Measurements from ENCODE around the gene TMOD1.

DNA sequence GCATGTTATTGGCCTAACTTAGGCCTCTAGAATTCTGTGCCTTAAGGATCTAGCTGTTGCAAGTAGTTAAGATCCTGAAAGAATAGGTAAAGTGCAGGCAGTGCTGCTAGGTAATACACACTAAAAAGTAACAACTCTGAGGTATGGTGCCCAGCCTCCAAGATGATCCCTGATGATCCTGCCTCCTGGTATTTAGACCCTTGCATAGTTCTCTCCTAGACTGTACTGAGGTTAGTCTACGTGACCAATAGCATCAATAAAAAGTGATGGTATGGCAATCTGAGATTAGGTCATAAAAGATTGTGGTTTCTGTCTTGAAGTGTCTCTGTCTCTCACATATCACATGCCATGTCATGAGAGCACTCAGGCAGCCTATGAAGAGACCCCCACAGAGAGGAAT, 122.5 kb downstream of the TMOD1 start:
- TF ChIP-seq, protein P1, sequence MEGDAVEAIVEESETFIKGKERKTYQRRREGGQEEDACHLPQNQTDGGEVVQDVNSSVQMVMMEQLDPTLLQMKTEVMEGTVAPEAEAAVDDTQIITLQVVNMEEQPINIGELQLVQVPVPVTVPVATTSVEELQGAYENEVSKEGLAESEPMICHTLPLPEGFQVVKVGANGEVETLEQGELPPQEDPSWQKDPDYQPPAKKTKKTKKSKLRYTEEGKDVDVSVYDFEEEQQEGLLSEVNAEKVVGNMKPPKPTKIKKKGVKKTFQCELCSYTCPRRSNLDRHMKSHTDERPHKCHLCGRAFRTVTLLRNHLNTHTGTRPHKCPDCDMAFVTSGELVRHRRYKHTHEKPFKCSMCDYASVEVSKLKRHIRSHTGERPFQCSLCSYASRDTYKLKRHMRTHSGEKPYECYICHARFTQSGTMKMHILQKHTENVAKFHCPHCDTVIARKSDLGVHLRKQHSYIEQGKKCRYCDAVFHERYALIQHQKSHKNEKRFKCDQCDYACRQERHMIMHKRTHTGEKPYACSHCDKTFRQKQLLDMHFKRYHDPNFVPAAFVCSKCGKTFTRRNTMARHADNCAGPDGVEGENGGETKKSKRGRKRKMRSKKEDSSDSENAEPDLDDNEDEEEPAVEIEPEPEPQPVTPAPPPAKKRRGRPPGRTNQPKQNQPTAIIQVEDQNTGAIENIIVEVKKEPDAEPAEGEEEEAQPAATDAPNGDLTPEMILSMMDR (IDR thresholded peaks at IDR 0.05) = no peak
- TF ChIP-seq POLR2A (IDR thresholded peaks at IDR 0.05) = no peak

All from uterus (tissue), 2 donors.